NT2/D1 (cell line): Measurements from ENCODE around the gene ABHD6.
"Not testable (repeated sequence)": the region's sequence is repeated elsewhere in the genome, so short reads cannot be mapped to it uniquely, and the experiment has no call there.

Source experiments
- DNase-seq: peaks from one replicate; pipeline ENCODE4 v3.0.0-alpha.2; 2011; ENCODE audit warnings: low read depth, low spot score
- H3K27me3 ChIP-seq: 2 replicates; pipeline ENCODE4 v1.6.0; 2011; ENCODE audit warnings: mild to moderate bottlenecking; ENCODE audit not compliant: insufficient read length, insufficient read depth
- H3K36me3 ChIP-seq: 2 replicates; pipeline ENCODE4 v1.6.1; 2011; ENCODE audit warnings: mild to moderate bottlenecking, low read length, mixed read lengths; ENCODE audit not compliant: insufficient read depth, insufficient read length
- H3K4me1 ChIP-seq: 2 replicates; pipeline ENCODE4 v1.5.1; 2011; ENCODE audit not compliant: insufficient read depth, insufficient read length
- H3K4me3 ChIP-seq: 2 replicates; pipeline ENCODE4 v1.5.1; 2011; ENCODE audit warnings: low read depth; ENCODE audit not compliant: insufficient read length
- H3K9ac ChIP-seq: 2 replicates; pipeline ENCODE4 v1.6.0; 2011; ENCODE audit warnings: low read depth; ENCODE audit not compliant: insufficient read length
- H3K9me3 ChIP-seq: 2 replicates; pipeline ENCODE4 v1.5.1; 2011; ENCODE audit warnings: mild to moderate bottlenecking, low read length; ENCODE audit not compliant: insufficient read depth
- SUZ12 ChIP-seq: IDR thresholded peaks from 2 replicates; pipeline ENCODE4 v1.6.1; 2011; ENCODE audit not compliant: insufficient read length, insufficient read depth; ENCODE audit errors: extremely low read depth
- YY1 ChIP-seq: IDR thresholded peaks from 2 replicates; pipeline ENCODE4 v1.6.1; 2011; ENCODE audit not compliant: insufficient read length, insufficient read depth
- ZNF274 ChIP-seq: IDR thresholded peaks from 2 replicates; pipeline ENCODE4 v1.6.1; 2011; ENCODE audit warnings: mild to moderate bottlenecking, low read depth, low read length

ABHD6 gene

GRCh38 chr3:58217209-58217811, 20.3 kb upstream of the ABHD6 start:
- no peak for TF ChIP-seq YY1
- TF ChIP-seq SUZ12, result no peak
- no peak for TF ChIP-seq ZNF274
- peak; percentile 66 for DNase-seq
- Histone ChIP-seq H3K36me3 (no peaks in the 10 kb centered on the region), H3K4me1 (peaks cover 2% of the 10 kb centered on the region), H3K9me3 (no peaks in the 10 kb centered on the region), H3K9ac (no peak overlapping the region), H3K4me3 (no peak overlapping the region), H3K27me3 (no peaks in the 10 kb centered on the region)

- Histone ChIP-seq H3K4me1 (peaks cover 2% of the 10 kb centered on the region), H3K4me3 (no peak overlapping the region), H3K9me3 (no peaks in the 10 kb centered on the region), H3K27me3 (no peaks in the 10 kb centered on the region), H3K9ac (no peak overlapping the region), H3K36me3 (no peaks in the 10 kb centered on the region)
- TF ChIP-seq SUZ12 (no peak), ZNF274 (no peak), YY1 (no peak)
- DNase-seq, result no peak
Observed at GRCh38 chr3:58218904-58219303, 18.7 kb upstream of the ABHD6 start.

- Histone ChIP-seq H3K4me3 (no peak overlapping the region), H3K36me3 (no peaks in the 10 kb centered on the region), H3K27me3 (peaks cover 3% of the 10 kb centered on the region), H3K4me1 (peaks cover 2% of the 10 kb centered on the region), H3K9me3 (no peaks in the 10 kb centered on the region), H3K9ac (no peak overlapping the region)
- DNase-seq, result no peak
- TF ChIP-seq YY1, result no peak
- TF ChIP-seq ZNF274, result no peak
- TF ChIP-seq SUZ12, result no peak
Observed at GRCh38 chr3:58222161-58222724, 15.3 kb upstream of the ABHD6 start.

- Histone ChIP-seq H3K27me3 (peaks cover 3% of the 10 kb centered on the region), H3K36me3 (no peaks in the 10 kb centered on the region), H3K9ac (no peak overlapping the region), H3K4me3 (no peak overlapping the region), H3K4me1 (no peaks in the 10 kb centered on the region), H3K9me3 (no peaks in the 10 kb centered on the region)
- TF ChIP-seq ZNF274 (no peak), SUZ12 (no peak), YY1 (no peak)
- DNase-seq, result no peak
Observed at GRCh38 chr3:58223855-58224254, 13.7 kb upstream of the ABHD6 start.

GRCh38 chr3:58227933-58228332, 9.7 kb upstream of the ABHD6 start:
- not testable (repeated sequence) for H3K4me1 ChIP-seq, H3K9ac ChIP-seq, H3K36me3 ChIP-seq, DNase-seq, H3K4me3 ChIP-seq, H3K9me3 ChIP-seq
- peaks cover 15% of the 10 kb centered on the region for H3K27me3 ChIP-seq

- no peak for TF ChIP-seq SUZ12
- TF ChIP-seq ZNF274, result no peak
- TF ChIP-seq YY1, result no peak
- Histone ChIP-seq H3K4me1 (no peaks in the 10 kb centered on the region), H3K9me3 (no peaks in the 10 kb centered on the region), H3K9ac (no peak overlapping the region), H3K36me3 (no peaks in the 10 kb centered on the region), H3K4me3 (no peak overlapping the region), H3K27me3 (peaks cover 40% of the 10 kb centered on the region)
- no peak for DNase-seq
Observed at GRCh38 chr3:58230876-58231552, 6.6 kb upstream of the ABHD6 start.

- TF ChIP-seq ZNF274, result no peak
- TF ChIP-seq SUZ12, result no peak
- no peak for TF ChIP-seq YY1
- H3K4me3 ChIP-seq, result no peak overlapping the region
- no peaks in the 10 kb centered on the region for H3K9me3 ChIP-seq
- peaks cover 46% of the 10 kb centered on the region for H3K27me3 ChIP-seq
- no peak overlapping the region for H3K9ac ChIP-seq
- no peaks in the 10 kb centered on the region for H3K36me3 ChIP-seq
- H3K4me1 ChIP-seq, result peaks cover 5% of the 10 kb centered on the region
- no peak for DNase-seq
Observed at GRCh38 chr3:58231666-58232065, 5.9 kb upstream of the ABHD6 start.
